Ramos (cell line): ENCODE results near the gene LYVE1.

ENCODE experiments used
- in situ Hi-C: fragments of 300-500 bp; cut with MboI; formaldehyde crosslinking; loops from one replicate; pipeline ENCODE4 v1.14.3; 2022; ENCODE audit warnings: low sequenced_read_pairs; ENCODE audit not compliant: unreplicated experiment

Gene LYVE1

GRCh38 chr11:10594407-10594806 is 25.9 kb upstream of the LYVE1 start:
- in situ Hi-C loops = no loop called here

- in situ Hi-C loops = no loop called here
These were observed 23.9 kb upstream of the LYVE1 start for GRCh38 chr11:10592331-10592730.

GRCh38 chr11:10591741-10592140 is 23.3 kb upstream of the LYVE1 start:
- in situ Hi-C loops = no loop called here

- in situ Hi-C loops = no loop called here
These were observed 21.9 kb upstream of the LYVE1 start for GRCh38 chr11:10590218-10590915.

- in situ Hi-C loops = no loop called here
These were observed 20.4 kb upstream of the LYVE1 start for GRCh38 chr11:10588904-10589303.

GRCh38 chr11:10587995-10588394 is 19.5 kb upstream of the LYVE1 start:
- in situ Hi-C loops = no loop called here

- in situ Hi-C loops = no loop called here
These were observed 18.9 kb upstream of the LYVE1 start for GRCh38 chr11:10587388-10587787.

GRCh38 chr11:10584071-10584501 is 15.6 kb upstream of the LYVE1 start:
- in situ Hi-C loops = no loop called here

- in situ Hi-C loops = no loop called here
These were observed 13.1 kb upstream of the LYVE1 start for GRCh38 chr11:10581481-10582019.

- in situ Hi-C loops = no loop called here
These were observed 12.2 kb upstream of the LYVE1 start for GRCh38 chr11:10580623-10581022.

- in situ Hi-C loops = no loop called here
These were observed 11.2 kb upstream of the LYVE1 start for GRCh38 chr11:10579700-10580099.

- in situ Hi-C loops = no loop called here
These were observed 7.6 kb upstream of the LYVE1 start for GRCh38 chr11:10576035-10576398.

GRCh38 chr11:10575346-10576034 is 7.0 kb upstream of the LYVE1 start:
- in situ Hi-C loops = no loop called here

GRCh38 chr11:10573556-10573955 is 5.1 kb upstream of the LYVE1 start:
- in situ Hi-C loops = no loop called here

GRCh38 chr11:10573028-10573427 is 4.6 kb upstream of the LYVE1 start:
- in situ Hi-C loops = no loop called here

GRCh38 chr11:10572533-10572932 is 4.1 kb upstream of the LYVE1 start:
- in situ Hi-C loops = no loop called here

GRCh38 chr11:10567446-10567845 is 1.0 kb downstream of the LYVE1 start:
- in situ Hi-C loops = no loop called here

- in situ Hi-C loops = no loop called here
These were observed 2.1 kb downstream of the LYVE1 start for GRCh38 chr11:10566257-10566957.

- in situ Hi-C loops = no loop called here
These were observed 3.0 kb downstream of the LYVE1 start for GRCh38 chr11:10565493-10565892.

GRCh38 chr11:10564696-10565318 is 3.7 kb downstream of the LYVE1 start:
- in situ Hi-C loops = no loop called here

GRCh38 chr11:10564030-10564429 is 4.4 kb downstream of the LYVE1 start:
- in situ Hi-C loops = no loop called here
